WTC11 (cell line): ENCODE results near the gene TET3. TPM values are rescaled to one million over a fixed set of nuclear protein-coding genes. Genes with fewer than 3 reads are reported as not detected.

ENCODE experiments used
- ATAC-seq: fragments of 200-7000 bp; cut with Tn5 transposase; 2 replicates; pipeline ENCODE4 v1.10.0; 2021; ENCODE audit warnings: mild to moderate bottlenecking, moderate library complexity
- CTCF ChIA-PET: fragments of 300-600 bp; sonication (Branson Sonifier 250); formaldehyde crosslinking; loops from one replicate; lab custom pipeline; 2021; ENCODE audit warnings: antibody characterized with exemption; lab: Charles Lee
- POLR2A ChIA-PET: fragments of 350-600 bp; sonication (Branson Sonifier 250); formaldehyde crosslinking; loops from one replicate; lab custom pipeline; 2021; ENCODE audit warnings: antibody characterized with exemption; lab: Charles Lee
- DNase-seq: peaks from one replicate; pipeline ENCODE4 v3.0.0; 2021; ENCODE audit warnings: low spot score
- H3K27ac Mint-ChIP-seq: 2 replicates; pipeline ENCODE4 v1.8.0; 2021; ENCODE audit warnings: mixed read lengths
- H3K27me3 Mint-ChIP-seq: 2 replicates; pipeline ENCODE4 v1.8.0; 2021; ENCODE audit warnings: low read depth, mild to moderate bottlenecking, moderate library complexity, mixed read lengths
- H3K36me3 Mint-ChIP-seq: 2 replicates; pipeline ENCODE4 v1.8.0; 2021; ENCODE audit warnings: mixed read lengths
- H3K4me1 Mint-ChIP-seq: 2 replicates; pipeline ENCODE4 v1.8.0; 2022; ENCODE audit warnings: mixed read lengths
- H3K4me3 Mint-ChIP-seq: 2 replicates; pipeline ENCODE4 v1.8.0; 2021; ENCODE audit warnings: mild to moderate bottlenecking, moderate library complexity, mixed read lengths
- H3K9me3 Mint-ChIP-seq: 2 replicates; pipeline ENCODE4 v1.8.0; 2021; ENCODE audit warnings: mixed read lengths
- ATF1 ChIP-seq: sonication (generic); formaldehyde crosslinking; IDR thresholded peaks from 2 replicates; pipeline ENCODE4 v1.8.1; 2023; ENCODE audit warnings: mild to moderate bottlenecking, moderate library complexity, missing genetic modification reagents
- CBFB ChIP-seq: sonication (generic); formaldehyde crosslinking; IDR thresholded peaks from 2 replicates; pipeline ENCODE4 v1.8.1; 2022; ENCODE audit warnings: mild to moderate bottlenecking, low read depth, missing genetic modification reagents
- CREB1 ChIP-seq: sonication (generic); formaldehyde crosslinking; IDR thresholded peaks from 2 replicates; pipeline ENCODE4 v1.8.0; 2023; ENCODE audit warnings: mild to moderate bottlenecking, missing genetic modification reagents
- FOXJ3 ChIP-seq: sonication (generic); formaldehyde crosslinking; IDR thresholded peaks from 2 replicates; pipeline ENCODE4 v1.9.0; 2021; ENCODE audit warnings: missing genetic modification reagents, mild to moderate bottlenecking, borderline replicate concordance
- FOXK1 ChIP-seq: sonication (generic); formaldehyde crosslinking; IDR thresholded peaks from 2 replicates; pipeline ENCODE4 v1.8.0; 2022; ENCODE audit warnings: mild to moderate bottlenecking, moderate library complexity, missing genetic modification reagents
- FOXP1 ChIP-seq: sonication (generic); formaldehyde crosslinking; IDR thresholded peaks from 2 replicates; pipeline ENCODE4 v1.8.0; 2022; ENCODE audit warnings: missing genetic modification reagents, mild to moderate bottlenecking, moderate library complexity, borderline replicate concordance
- MYBL2 ChIP-seq: sonication (generic); formaldehyde crosslinking; IDR thresholded peaks from 2 replicates; pipeline ENCODE4 v1.8.1; 2023; ENCODE audit warnings: mild to moderate bottlenecking, moderate library complexity, missing genetic modification reagents
- NFATC4 ChIP-seq: fragments of 250-450 bp; sonication (Bioruptor Pico); IDR thresholded peaks from 2 replicates; pipeline ENCODE4 v1.9.0; 2021; ENCODE audit warnings: mild to moderate bottlenecking
- NR1H2 ChIP-seq: sonication (generic); formaldehyde crosslinking; IDR thresholded peaks from 2 replicates; pipeline ENCODE4 v1.9.0; 2021; ENCODE audit warnings: mild to moderate bottlenecking, moderate library complexity, missing genetic modification reagents
- OVOL2 ChIP-seq: fragments of 250-450 bp; sonication (Bioruptor Pico); IDR thresholded peaks from 2 replicates; pipeline ENCODE4 v1.9.0; 2021; ENCODE audit warnings: mild to moderate bottlenecking, borderline replicate concordance
- SOX15 ChIP-seq: fragments of 250-450 bp; sonication (Bioruptor Pico); IDR thresholded peaks from 2 replicates; pipeline ENCODE4 v1.9.0; 2021; ENCODE audit warnings: mild to moderate bottlenecking
- ZNF219 ChIP-seq: sonication (generic); formaldehyde crosslinking; IDR thresholded peaks from 2 replicates; pipeline ENCODE4 v1.8.0; 2023; ENCODE audit warnings: missing genetic modification reagents, mild to moderate bottlenecking, borderline replicate concordance
- ZNF317 ChIP-seq: sonication (generic); formaldehyde crosslinking; IDR thresholded peaks from 2 replicates; pipeline ENCODE4 v1.8.1; 2023; ENCODE audit warnings: low read depth, mild to moderate bottlenecking, moderate library complexity, missing genetic modification reagents, borderline replicate concordance
- ZNF396 ChIP-seq: fragments of 250-450 bp; sonication (Bioruptor Pico); IDR thresholded peaks from 2 replicates; pipeline ENCODE4 v1.8.0; 2021; ENCODE audit warnings: mild to moderate bottlenecking, moderate library complexity, borderline replicate concordance
- ZNF423 ChIP-seq: fragments of 250-450 bp; sonication (Bioruptor Pico); IDR thresholded peaks from 2 replicates; pipeline ENCODE4 v2.1.2; 2022; ENCODE audit warnings: mild to moderate bottlenecking, moderate library complexity
- total RNA-seq: library from RNA; stranded (reverse); gene quantifications from 3 replicates; pipeline ENCODE4 v1.2.3, GENCODE V29; 2021
- TF ChIP-seq, protein P1 (sequence below): sonication (generic); formaldehyde crosslinking; conservative IDR thresholded peaks from 2 replicates; pipeline ENCODE4 v1.8.1; 2023; ENCODE audit warnings: mild to moderate bottlenecking, low read depth, missing genetic modification reagents, moderate library complexity
- TF ChIP-seq, protein P2 (sequence below): sonication (generic); formaldehyde crosslinking; IDR thresholded peaks from 2 replicates; pipeline ENCODE4 v1.8.1; 2022; ENCODE audit warnings: mild to moderate bottlenecking, missing genetic modification reagents, moderate library complexity, borderline replicate concordance
- TF ChIP-seq, protein P3 (sequence below): sonication (generic); formaldehyde crosslinking; IDR thresholded peaks from 2 replicates; pipeline ENCODE4 v1.8.1; 2023; ENCODE audit warnings: mild to moderate bottlenecking, missing genetic modification reagents, borderline replicate concordance
- TF ChIP-seq, protein P4 (sequence below): sonication (generic); formaldehyde crosslinking; IDR thresholded peaks from 2 replicates; pipeline ENCODE4 v1.8.1; 2023; ENCODE audit warnings: mild to moderate bottlenecking, moderate library complexity, missing genetic modification reagents
- TF ChIP-seq, protein P5 (sequence below): sonication (generic); formaldehyde crosslinking; IDR thresholded peaks from 2 replicates; pipeline ENCODE4 v1.8.1; 2022; ENCODE audit warnings: low read depth, missing genetic modification reagents, borderline replicate concordance
- TF ChIP-seq, protein P6 (sequence below): sonication (generic); formaldehyde crosslinking; IDR thresholded peaks from 2 replicates; pipeline ENCODE4 v1.8.0; 2022; ENCODE audit warnings: mild to moderate bottlenecking, missing genetic modification reagents
- TF ChIP-seq, protein P7 (sequence below): fragments of 250-450 bp; sonication (Bioruptor Pico); IDR thresholded peaks from 2 replicates; pipeline ENCODE4 v1.9.0; 2021; ENCODE audit warnings: moderate library complexity, mild to moderate bottlenecking, inconsistent platforms, borderline replicate concordance

Gene TET3
- total RNA-seq, 1 experiment from 2014 or later = 19.3 TPM

DNA sequence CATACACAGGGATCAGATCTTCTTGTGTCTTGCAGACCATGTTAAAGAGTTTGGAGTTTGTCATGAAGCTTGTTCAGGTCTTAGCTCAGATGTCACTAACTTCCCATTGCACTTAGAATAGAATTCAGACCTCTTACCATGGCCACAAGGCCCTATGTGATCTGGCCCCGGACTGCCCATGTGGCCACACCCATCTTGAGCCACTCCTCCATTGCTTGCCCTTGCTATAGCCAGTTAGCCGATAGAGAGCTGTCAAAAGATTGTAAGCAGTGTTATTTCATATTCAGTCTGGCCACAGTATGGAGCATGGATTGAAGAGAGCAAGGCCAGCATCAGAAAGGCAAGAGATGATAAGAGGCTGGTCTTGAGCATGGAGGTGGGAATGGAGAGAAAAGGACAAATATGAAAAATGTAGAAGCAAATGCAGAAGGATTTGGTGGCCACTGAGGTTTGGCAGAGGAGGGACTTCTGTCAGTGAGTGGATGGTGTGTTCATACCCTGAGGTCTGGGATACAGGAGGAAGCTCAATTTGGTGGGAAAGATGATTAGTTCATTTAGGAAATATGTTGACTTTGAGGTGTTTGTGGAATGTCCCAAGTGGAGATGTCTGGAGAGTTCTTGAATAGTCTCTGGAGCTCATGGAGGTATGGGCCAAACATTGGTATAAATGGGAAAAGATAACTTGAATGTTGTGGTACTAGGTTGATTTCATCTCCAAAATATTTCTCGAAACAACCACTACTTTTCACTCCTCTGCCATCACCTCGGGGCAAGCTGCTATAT, 47.4 kb upstream of the TET3 start:
- Mint-ChIP-seq H3K36me3 (peaks cover 15% of the 10 kb centered on the region), H3K27me3 (no peaks in the 10 kb centered on the region), H3K4me3 (no peak overlapping the region), H3K27ac (no peak overlapping the region), H3K4me1 (peaks cover 4% of the 10 kb centered on the region; the same call in 1 of the 2 replicates), H3K9me3 (no peaks in the 10 kb centered on the region)
- ATAC-seq (no peak; the same call in 1 of the 2 replicates), DNase-seq (no peak)
- TF ChIP-seq ZNF219 (CRISPR knock-in tag) (no peak), MYBL2 (CRISPR knock-in tag) (no peak), FOXP1 (CRISPR knock-in tag) (no peak), ZNF317 (CRISPR knock-in tag) (no peak), SOX15 (no peak), ZNF396 (CRISPR knock-in tag) (no peak), NR1H2 (no peak), FOXJ3 (no peak)
- TF ChIP-seq, protein P1, sequence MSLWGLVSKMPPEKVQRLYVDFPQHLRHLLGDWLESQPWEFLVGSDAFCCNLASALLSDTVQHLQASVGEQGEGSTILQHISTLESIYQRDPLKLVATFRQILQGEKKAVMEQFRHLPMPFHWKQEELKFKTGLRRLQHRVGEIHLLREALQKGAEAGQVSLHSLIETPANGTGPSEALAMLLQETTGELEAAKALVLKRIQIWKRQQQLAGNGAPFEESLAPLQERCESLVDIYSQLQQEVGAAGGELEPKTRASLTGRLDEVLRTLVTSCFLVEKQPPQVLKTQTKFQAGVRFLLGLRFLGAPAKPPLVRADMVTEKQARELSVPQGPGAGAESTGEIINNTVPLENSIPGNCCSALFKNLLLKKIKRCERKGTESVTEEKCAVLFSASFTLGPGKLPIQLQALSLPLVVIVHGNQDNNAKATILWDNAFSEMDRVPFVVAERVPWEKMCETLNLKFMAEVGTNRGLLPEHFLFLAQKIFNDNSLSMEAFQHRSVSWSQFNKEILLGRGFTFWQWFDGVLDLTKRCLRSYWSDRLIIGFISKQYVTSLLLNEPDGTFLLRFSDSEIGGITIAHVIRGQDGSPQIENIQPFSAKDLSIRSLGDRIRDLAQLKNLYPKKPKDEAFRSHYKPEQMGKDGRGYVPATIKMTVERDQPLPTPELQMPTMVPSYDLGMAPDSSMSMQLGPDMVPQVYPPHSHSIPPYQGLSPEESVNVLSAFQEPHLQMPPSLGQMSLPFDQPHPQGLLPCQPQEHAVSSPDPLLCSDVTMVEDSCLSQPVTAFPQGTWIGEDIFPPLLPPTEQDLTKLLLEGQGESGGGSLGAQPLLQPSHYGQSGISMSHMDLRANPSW (CRISPR knock-in tag) = no peak
- TF ChIP-seq, protein P2, sequence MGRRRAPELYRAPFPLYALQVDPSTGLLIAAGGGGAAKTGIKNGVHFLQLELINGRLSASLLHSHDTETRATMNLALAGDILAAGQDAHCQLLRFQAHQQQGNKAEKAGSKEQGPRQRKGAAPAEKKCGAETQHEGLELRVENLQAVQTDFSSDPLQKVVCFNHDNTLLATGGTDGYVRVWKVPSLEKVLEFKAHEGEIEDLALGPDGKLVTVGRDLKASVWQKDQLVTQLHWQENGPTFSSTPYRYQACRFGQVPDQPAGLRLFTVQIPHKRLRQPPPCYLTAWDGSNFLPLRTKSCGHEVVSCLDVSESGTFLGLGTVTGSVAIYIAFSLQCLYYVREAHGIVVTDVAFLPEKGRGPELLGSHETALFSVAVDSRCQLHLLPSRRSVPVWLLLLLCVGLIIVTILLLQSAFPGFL = no peak
- TF ChIP-seq, protein P3, sequence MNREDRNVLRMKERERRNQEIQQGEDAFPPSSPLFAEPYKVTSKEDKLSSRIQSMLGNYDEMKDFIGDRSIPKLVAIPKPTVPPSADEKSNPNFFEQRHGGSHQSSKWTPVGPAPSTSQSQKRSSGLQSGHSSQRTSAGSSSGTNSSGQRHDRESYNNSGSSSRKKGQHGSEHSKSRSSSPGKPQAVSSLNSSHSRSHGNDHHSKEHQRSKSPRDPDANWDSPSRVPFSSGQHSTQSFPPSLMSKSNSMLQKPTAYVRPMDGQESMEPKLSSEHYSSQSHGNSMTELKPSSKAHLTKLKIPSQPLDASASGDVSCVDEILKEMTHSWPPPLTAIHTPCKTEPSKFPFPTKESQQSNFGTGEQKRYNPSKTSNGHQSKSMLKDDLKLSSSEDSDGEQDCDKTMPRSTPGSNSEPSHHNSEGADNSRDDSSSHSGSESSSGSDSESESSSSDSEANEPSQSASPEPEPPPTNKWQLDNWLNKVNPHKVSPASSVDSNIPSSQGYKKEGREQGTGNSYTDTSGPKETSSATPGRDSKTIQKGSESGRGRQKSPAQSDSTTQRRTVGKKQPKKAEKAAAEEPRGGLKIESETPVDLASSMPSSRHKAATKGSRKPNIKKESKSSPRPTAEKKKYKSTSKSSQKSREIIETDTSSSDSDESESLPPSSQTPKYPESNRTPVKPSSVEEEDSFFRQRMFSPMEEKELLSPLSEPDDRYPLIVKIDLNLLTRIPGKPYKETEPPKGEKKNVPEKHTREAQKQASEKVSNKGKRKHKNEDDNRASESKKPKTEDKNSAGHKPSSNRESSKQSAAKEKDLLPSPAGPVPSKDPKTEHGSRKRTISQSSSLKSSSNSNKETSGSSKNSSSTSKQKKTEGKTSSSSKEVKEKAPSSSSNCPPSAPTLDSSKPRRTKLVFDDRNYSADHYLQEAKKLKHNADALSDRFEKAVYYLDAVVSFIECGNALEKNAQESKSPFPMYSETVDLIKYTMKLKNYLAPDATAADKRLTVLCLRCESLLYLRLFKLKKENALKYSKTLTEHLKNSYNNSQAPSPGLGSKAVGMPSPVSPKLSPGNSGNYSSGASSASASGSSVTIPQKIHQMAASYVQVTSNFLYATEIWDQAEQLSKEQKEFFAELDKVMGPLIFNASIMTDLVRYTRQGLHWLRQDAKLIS = no peak
- CTCF ChIA-PET = interaction anchor here (1.6 to 2.2 kb wide), 2 partner anchors 16 to 29 kb away, joined by 5 to 7 read pairs; no protein-coding TSS in a partner anchor
- POLR2A ChIA-PET = interaction anchor here (0.5 kb wide), 1 partner anchor 792 kb away, joined by 3 read pairs; no protein-coding TSS in a partner anchor

DNA sequence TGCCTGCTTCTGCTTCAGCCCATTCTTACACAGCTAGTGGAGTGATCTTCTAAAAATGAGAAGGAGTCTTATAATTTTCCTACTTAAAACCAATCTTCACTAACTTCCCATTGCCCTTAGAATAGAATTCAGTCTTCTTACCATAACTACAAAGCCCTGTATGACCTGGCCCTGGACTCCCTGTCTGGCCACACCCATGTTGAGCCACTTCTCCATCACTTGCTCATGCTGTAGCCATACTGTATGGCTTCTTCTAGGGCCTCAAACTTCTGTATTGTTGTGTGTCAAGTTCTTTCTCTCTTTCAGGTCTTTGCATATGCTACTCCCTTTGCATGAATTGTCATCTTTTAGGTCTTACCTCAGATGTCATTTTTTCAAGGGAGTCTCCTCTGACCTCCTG, 46.8 kb upstream of the TET3 start:
- DNase-seq (no peak), ATAC-seq (no peak)
- ChIA-PET POLR2A (interaction anchor here (0.5 kb wide), 1 partner anchor 792 kb away, joined by 3 read pairs; no protein-coding TSS in a partner anchor), CTCF (interaction anchor here (2.2 kb wide), 1 partner anchor 17 kb away, joined by 7 read pairs; no protein-coding TSS in a partner anchor)
- no peaks in the 10 kb centered on the region for H3K27me3 Mint-ChIP-seq
- peaks cover 4% of the 10 kb centered on the region; the same call in 1 of the 2 replicates for H3K4me1 Mint-ChIP-seq
- peak overlapping the region; percentile 17; the same call in 1 of the 2 replicates for H3K27ac Mint-ChIP-seq
- no peaks in the 10 kb centered on the region for H3K9me3 Mint-ChIP-seq
- no peak for TF ChIP-seq CBFB (CRISPR knock-in tag)
- TF ChIP-seq CREB1 (CRISPR knock-in tag) = no peak
- TF ChIP-seq, protein P4, sequence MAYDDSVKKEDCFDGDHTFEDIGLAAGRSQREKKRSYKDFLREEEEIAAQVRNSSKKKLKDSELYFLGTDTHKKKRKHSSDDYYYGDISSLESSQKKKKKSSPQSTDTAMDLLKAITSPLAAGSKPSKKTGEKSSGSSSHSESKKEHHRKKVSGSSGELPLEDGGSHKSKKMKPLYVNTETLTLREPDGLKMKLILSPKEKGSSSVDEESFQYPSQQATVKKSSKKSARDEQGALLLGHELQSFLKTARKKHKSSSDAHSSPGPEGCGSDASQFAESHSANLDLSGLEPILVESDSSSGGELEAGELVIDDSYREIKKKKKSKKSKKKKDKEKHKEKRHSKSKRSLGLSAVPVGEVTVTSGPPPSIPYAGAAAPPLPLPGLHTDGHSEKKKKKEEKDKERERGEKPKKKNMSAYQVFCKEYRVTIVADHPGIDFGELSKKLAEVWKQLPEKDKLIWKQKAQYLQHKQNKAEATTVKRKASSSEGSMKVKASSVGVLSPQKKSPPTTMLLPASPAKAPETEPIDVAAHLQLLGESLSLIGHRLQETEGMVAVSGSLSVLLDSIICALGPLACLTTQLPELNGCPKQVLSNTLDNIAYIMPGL (CRISPR knock-in tag) = no peak
- TF ChIP-seq ATF1 (CRISPR knock-in tag) = no peak
- no peak for TF ChIP-seq OVOL2
- TF ChIP-seq, protein P5, sequence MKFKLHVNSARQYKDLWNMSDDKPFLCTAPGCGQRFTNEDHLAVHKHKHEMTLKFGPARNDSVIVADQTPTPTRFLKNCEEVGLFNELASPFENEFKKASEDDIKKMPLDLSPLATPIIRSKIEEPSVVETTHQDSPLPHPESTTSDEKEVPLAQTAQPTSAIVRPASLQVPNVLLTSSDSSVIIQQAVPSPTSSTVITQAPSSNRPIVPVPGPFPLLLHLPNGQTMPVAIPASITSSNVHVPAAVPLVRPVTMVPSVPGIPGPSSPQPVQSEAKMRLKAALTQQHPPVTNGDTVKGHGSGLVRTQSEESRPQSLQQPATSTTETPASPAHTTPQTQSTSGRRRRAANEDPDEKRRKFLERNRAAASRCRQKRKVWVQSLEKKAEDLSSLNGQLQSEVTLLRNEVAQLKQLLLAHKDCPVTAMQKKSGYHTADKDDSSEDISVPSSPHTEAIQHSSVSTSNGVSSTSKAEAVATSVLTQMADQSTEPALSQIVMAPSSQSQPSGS (CRISPR knock-in tag) = no peak
- no peak for TF ChIP-seq NFATC4
- TF ChIP-seq, protein P6, sequence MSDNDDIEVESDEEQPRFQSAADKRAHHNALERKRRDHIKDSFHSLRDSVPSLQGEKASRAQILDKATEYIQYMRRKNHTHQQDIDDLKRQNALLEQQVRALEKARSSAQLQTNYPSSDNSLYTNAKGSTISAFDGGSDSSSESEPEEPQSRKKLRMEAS (CRISPR knock-in tag) = no peak
- no peak for TF ChIP-seq FOXK1
- TF ChIP-seq SOX15 = no peak
- no peak for TF ChIP-seq ZNF423 (CRISPR knock-in tag)
- TF ChIP-seq, protein P7, sequence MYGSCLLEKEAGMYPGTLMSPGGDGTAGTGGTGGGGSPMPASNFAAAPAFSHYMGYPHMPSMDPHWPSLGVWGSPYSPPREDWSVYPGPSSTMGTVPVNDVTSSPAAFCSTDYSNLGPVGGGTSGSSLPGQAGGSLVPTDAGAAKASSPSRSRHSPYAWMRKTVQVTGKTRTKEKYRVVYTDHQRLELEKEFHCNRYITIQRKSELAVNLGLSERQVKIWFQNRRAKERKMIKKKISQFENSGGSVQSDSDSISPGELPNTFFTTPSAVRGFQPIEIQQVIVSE (CRISPR knock-in tag) = no peak
- H3K4me3 Mint-ChIP-seq = no peak overlapping the region
- peaks cover 15% of the 10 kb centered on the region for H3K36me3 Mint-ChIP-seq
